Psoas muscle (tissue), 8 donors: ENCODE results near the gene AKR1D1. TPM values are rescaled to one million over a fixed set of nuclear protein-coding genes. Genes with fewer than 3 reads are reported as not detected.

ENCODE experiments used
- ATAC-seq, 4 donors: fragments of 200-7000 bp; cut with Tn5 transposase; one replicate each; pipeline ENCODE4 v1.9.1; 2020; ENCODE audit warnings: moderate library complexity in 3 of 4, mild to moderate bottlenecking in 2 of 4
- DNase-seq, 2 donors: peaks; one replicate each; pipeline ENCODE4 v3.0.0-alpha.2; 2020
- H3K27ac ChIP-seq: fragments of 200-600 bp; one replicate; pipeline ENCODE4 v1.8.0; 2022
- H3K27me3 ChIP-seq, 3 donors: fragments of 200-600 bp in 1 of 3; one replicate each; pipeline versions ENCODE4 v1.6.1 to v1.8.0; 2013 to 2022; ENCODE audit warnings: low read length in 2 of 3, mild to moderate bottlenecking in 2 of 3, moderate library complexity in 1 of 3; ENCODE audit not compliant: insufficient read depth in 3 of 3
- H3K36me3 ChIP-seq, 2 donors: fragments of 200-600 bp in 1 of 2; one replicate each; pipeline versions ENCODE4 v1.6.1 to v1.8.0; 2013 to 2022; ENCODE audit warnings: low read depth in 1 of 2, mild to moderate bottlenecking in 1 of 2, moderate library complexity in 1 of 2; ENCODE audit not compliant: insufficient read depth in 1 of 2
- H3K4me1 ChIP-seq: fragments of 200-600 bp; one replicate; pipeline ENCODE4 v1.8.0; 2022
- H3K4me3 ChIP-seq: fragments of 200-600 bp; one replicate; pipeline ENCODE4 v1.8.0; 2022; ENCODE audit warnings: mild to moderate bottlenecking
- H3K9me3 ChIP-seq: fragments of 200-600 bp; one replicate; pipeline ENCODE4 v1.8.0; 2022
- CTCF ChIP-seq: fragments of 200-600 bp; IDR thresholded peaks from one replicate; pipeline ENCODE4 v1.8.0; 2022; ENCODE audit warnings: antibody characterized with exemption
- WGBS, 3 donors: extraction: QIAGEN DNeasy Blood & Tissue Kit; methylation state at CpG; one replicate each; pipeline versions ENCODE4 v1.1.6 to v1.1.7; 2013; 5-methylcytosine and 5-hydroxymethylcytosine counted together
- intact Hi-C, 2 donors: fragments of 100-400 bp; cut with DNase I; formaldehyde crosslinking; loops; one replicate each; pipeline versions ENCODE4 v1.11.0 to v1.14.2; 2022
- polyA plus RNA-seq, 3 donors: library from polyadenylated mRNA; stranded (reverse); fragments of 200-250 nt; gene quantifications; one replicate each; pipeline ENCODE4 v1.2.3, GENCODE V29; 2013
- total RNA-seq, 4 donors: library from RNA; stranded (reverse); fragmentation: NEBNext Ultra II Directional in 2 of 4; extraction: Animal tissue kit (Norgen Biotek cat#: 25700) in 2 of 4; gene quantifications; one replicate each; pipeline versions ENCODE4 v1.2.1 to v1.2.4, GENCODE V29; 2021 to 2023
- donor health status: healthy with polysubstance abuse.
- donor health status: DM: no; HTN: no; CAD: no; lungs with moderate emphysema.
- donor health status: Bipolar disorder and iron deficiency.
- donor health status: healthy.
- donor health status: DM: yes; HTN: yes; CAD: no.
- donor health status: DM: no; HTN: no; CAD: no.
- donor health status: DM: no; HTN: no; CAD: no.
- donor health status: DM: yes; HTN: yes; CAD: no.

The AKR1D1 gene
- total and polyA plus RNA-seq, 7 donors = not detected

GRCh38 chr7:138063400-138063799, 12.9 kb upstream of the AKR1D1 start:
- Histone ChIP-seq H3K27me3 (no peaks in the 10 kb centered on the region), H3K36me3 (no peaks in the 10 kb centered on the region), H3K4me3 (no peak overlapping the region), H3K27ac (no peak overlapping the region), H3K4me1 (no peaks in the 10 kb centered on the region), H3K9me3 (no peaks in the 10 kb centered on the region)
- ATAC-seq = no peak
- intact Hi-C loops = no loop called here
- no peak for DNase-seq
- no peak for TF ChIP-seq CTCF
- 76 to 83% (median 80%) methylated on average over 2 of the region's 2 CpGs for WGBS, 3 donors

- no peak for DNase-seq
- no peak overlapping the region for H3K27ac ChIP-seq
- no peaks in the 10 kb centered on the region for H3K9me3 ChIP-seq
- TF ChIP-seq CTCF = no peak
- 27 to 37% (median 32%) methylated on average over 5 of the region's 5 CpGs for WGBS, 3 donors
- intact Hi-C loops = no loop called here
- ATAC-seq = no peak
- no peaks in the 10 kb centered on the region for H3K36me3 ChIP-seq
- H3K27me3 ChIP-seq = no peaks in the 10 kb centered on the region
- H3K4me1 ChIP-seq = no peaks in the 10 kb centered on the region
- H3K4me3 ChIP-seq = no peak overlapping the region
Measured at GRCh38 chr7:138064856-138065357, 11.4 kb upstream of the AKR1D1 start.

- Histone ChIP-seq H3K4me3 (no peak overlapping the region), H3K27me3 (no peaks in the 10 kb centered on the region), H3K36me3 (no peaks in the 10 kb centered on the region), H3K27ac (no peak overlapping the region), H3K9me3 (no peaks in the 10 kb centered on the region), H3K4me1 (no peaks in the 10 kb centered on the region)
- intact Hi-C loops = no loop called here
- no peak for TF ChIP-seq CTCF
- DNase-seq = no peak
- WGBS, 3 donors = 84 to 85% (median 84%) methylated on average over 1 of the region's 1 CpG
- ATAC-seq = no peak
Measured at GRCh38 chr7:138065827-138066226, 10.4 kb upstream of the AKR1D1 start.

- Histone ChIP-seq H3K4me1 (no peaks in the 10 kb centered on the region), H3K4me3 (no peak overlapping the region), H3K27ac (no peak overlapping the region), H3K36me3 (no peaks in the 10 kb centered on the region), H3K27me3 (no peaks in the 10 kb centered on the region), H3K9me3 (no peaks in the 10 kb centered on the region)
- intact Hi-C loops = no loop called here
- DNase-seq (no peak), ATAC-seq (no peak)
- WGBS, 3 donors = 72 to 91% (median 74%) methylated on average over 1 of the region's 1 CpG
- TF ChIP-seq CTCF = no peak
Measured at GRCh38 chr7:138066954-138067394, 9.3 kb upstream of the AKR1D1 start.

GRCh38 chr7:138067774-138068173, 8.5 kb upstream of the AKR1D1 start:
- Histone ChIP-seq H3K27me3 (no peaks in the 10 kb centered on the region), H3K27ac (no peak overlapping the region), H3K36me3 (no peaks in the 10 kb centered on the region), H3K9me3 (no peaks in the 10 kb centered on the region), H3K4me1 (no peaks in the 10 kb centered on the region), H3K4me3 (no peak overlapping the region)
- no peak for DNase-seq
- no peak for TF ChIP-seq CTCF
- WGBS, 3 donors = 95 to 96% (median 96%) methylated on average over 3 of the region's 3 CpGs
- no peak for ATAC-seq
- intact Hi-C loops = no loop called here
